Esophagus (tissue), 2 donors: ENCODE data around the gene BCAS4. TPM values are rescaled to one million over a fixed set of nuclear protein-coding genes. Genes with fewer than 3 reads are reported as not detected.

Experiments used
- H3K27ac ChIP-seq, 2 donors: one replicate each; pipeline ENCODE4 v1.5.1; 2013; ENCODE audit warnings: low read depth in 2 of 2, mild to moderate bottlenecking in 2 of 2, inconsistent platforms in 1 of 2, low read length in 1 of 2, moderate library complexity in 1 of 2
- H3K27me3 ChIP-seq, 2 donors: one replicate each; pipeline ENCODE4 v1.6.1; 2013; ENCODE audit warnings: low read length in 2 of 2, control low read depth in 1 of 2, mild to moderate bottlenecking in 1 of 2; ENCODE audit not compliant: insufficient read depth in 2 of 2, control insufficient read depth in 1 of 2
- H3K36me3 ChIP-seq, 2 donors: one replicate each; pipeline ENCODE4 v1.6.1; 2013; ENCODE audit warnings: low read length in 1 of 2; ENCODE audit not compliant: control insufficient read depth in 2 of 2, insufficient read depth in 2 of 2
- H3K4me1 ChIP-seq, 2 donors: one replicate each; pipeline ENCODE4 v1.6.1; 2013; ENCODE audit warnings: low read length in 1 of 2; ENCODE audit not compliant: control insufficient read depth in 2 of 2, insufficient read depth in 2 of 2
- H3K4me3 ChIP-seq, 2 donors: one replicate each; pipeline ENCODE4 v1.5.1; 2013; ENCODE audit warnings: low read length in 2 of 2, mild to moderate bottlenecking in 2 of 2, low read depth in 1 of 2, moderate library complexity in 1 of 2
- H3K9me3 ChIP-seq, 2 donors: one replicate each; pipeline ENCODE4 v1.6.1; 2013; ENCODE audit warnings: mild to moderate bottlenecking in 2 of 2, low read depth in 1 of 2, low read length in 1 of 2, moderate library complexity in 1 of 2; ENCODE audit not compliant: control insufficient read depth in 2 of 2, insufficient read depth in 1 of 2
- WGBS, 2 donors: extraction: QIAGEN DNeasy Blood & Tissue Kit; methylation state at CpG; one replicate each; pipeline ENCODE4 v1.1.7; 2013; 5-methylcytosine and 5-hydroxymethylcytosine counted together
- polyA plus RNA-seq, 2 donors: library from polyadenylated mRNA; stranded (reverse); fragments of 200-250 nt; gene quantifications; one replicate each; pipeline ENCODE4 v1.2.3, GENCODE V29; 2013
- donor health status: healthy with polysubstance abuse.
- donor health status: Bipolar disorder and iron deficiency.

BCAS4 gene
- polyA plus RNA-seq, 2 donors: 1.2 to 1.5 TPM

GRCh38 chr20:50858525-50858924 is 63.7 kb downstream of the BCAS4 start:
- WGBS, 2 donors: 94 to 97% methylated on average over 5 of the region's 5 CpGs
- H3K36me3 ChIP-seq: no peaks in the 10 kb centered on the region
- H3K4me1 ChIP-seq: peaks cover 0 to 7% of the 10 kb centered on the region in 2 donors
- no peak overlapping the region for H3K4me3 ChIP-seq
- H3K27ac ChIP-seq: no peak overlapping the region
- no peaks in the 10 kb centered on the region for H3K27me3 ChIP-seq
- no peaks in the 10 kb centered on the region for H3K9me3 ChIP-seq

- Histone ChIP-seq H3K27me3 (no peaks in the 10 kb centered on the region), H3K4me3 (no peak overlapping the region), H3K4me1 (peaks cover 0 to 7% of the 10 kb centered on the region in 2 donors), H3K27ac (no peak overlapping the region), H3K36me3 (no peaks in the 10 kb centered on the region), H3K9me3 (no peaks in the 10 kb centered on the region)
- 89 to 95% methylated on average over 10 of the region's 10 CpGs for WGBS, 2 donors
Observed at GRCh38 chr20:50859161-50859560, 64.3 kb downstream of the BCAS4 start.

DNA sequence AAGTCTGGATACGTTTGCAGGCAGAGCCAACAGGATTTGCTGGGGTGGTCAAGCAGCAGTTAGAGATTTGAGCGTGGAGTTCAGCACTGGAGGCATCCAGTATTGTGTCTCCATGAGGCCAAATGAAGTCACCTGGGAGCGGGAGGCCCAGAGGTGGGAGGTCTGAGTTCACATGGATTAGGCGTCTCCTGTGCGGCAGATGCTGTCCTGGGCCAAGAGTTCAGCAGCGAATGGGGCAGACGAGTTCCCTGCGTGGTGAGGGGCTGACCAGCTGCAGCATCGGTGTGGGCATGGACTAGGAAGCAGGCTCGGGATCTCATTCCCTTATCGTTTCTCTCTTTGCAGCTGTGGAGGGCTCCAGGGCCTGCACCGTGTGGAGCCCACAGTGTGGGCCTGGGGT is 66.2 kb downstream of the BCAS4 start:
- H3K4me3 ChIP-seq: no peak overlapping the region
- 85 to 88% methylated on average over 12 of the region's 12 CpGs for WGBS, 2 donors

DNA sequence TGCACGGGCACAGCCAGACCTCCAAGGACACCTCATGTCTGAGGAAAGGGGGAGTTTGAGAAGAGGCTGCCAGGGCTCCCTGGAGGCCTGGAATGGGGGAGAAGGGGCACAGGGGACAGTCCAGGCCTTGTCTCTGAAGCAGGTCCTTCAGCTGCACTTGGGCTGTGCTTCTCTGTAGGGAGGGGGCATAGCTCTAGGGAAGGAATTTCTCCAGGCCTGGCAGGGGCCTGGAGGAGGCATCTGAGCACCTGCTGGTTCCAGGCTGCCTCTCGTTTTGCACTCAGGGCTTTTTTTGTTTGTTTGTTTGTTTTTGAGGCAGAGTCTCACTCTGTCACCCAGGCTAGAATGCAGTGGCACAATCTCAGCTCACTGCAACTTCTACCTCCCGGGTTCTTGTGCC is 67.7 kb downstream of the BCAS4 start:
- Histone ChIP-seq H3K4me1 (peaks cover 0 to 8% of the 10 kb centered on the region in 2 donors), H3K27ac (no peak overlapping the region), H3K27me3 (no peaks in the 10 kb centered on the region), H3K36me3 (no peaks in the 10 kb centered on the region), H3K4me3 (no peak overlapping the region), H3K9me3 (no peaks in the 10 kb centered on the region)
- WGBS, 2 donors: 54 to 65% methylated on average over 3 of the region's 3 CpGs

More for the DNA sequence above, 66.2 kb downstream of the BCAS4 start:
- no peaks in the 10 kb centered on the region for H3K9me3 ChIP-seq
- no peak overlapping the region for H3K27ac ChIP-seq
- peaks cover 0 to 9% of the 10 kb centered on the region in 2 donors for H3K4me1 ChIP-seq
- no peaks in the 10 kb centered on the region for H3K27me3 ChIP-seq
- H3K36me3 ChIP-seq: no peaks in the 10 kb centered on the region

DNA sequence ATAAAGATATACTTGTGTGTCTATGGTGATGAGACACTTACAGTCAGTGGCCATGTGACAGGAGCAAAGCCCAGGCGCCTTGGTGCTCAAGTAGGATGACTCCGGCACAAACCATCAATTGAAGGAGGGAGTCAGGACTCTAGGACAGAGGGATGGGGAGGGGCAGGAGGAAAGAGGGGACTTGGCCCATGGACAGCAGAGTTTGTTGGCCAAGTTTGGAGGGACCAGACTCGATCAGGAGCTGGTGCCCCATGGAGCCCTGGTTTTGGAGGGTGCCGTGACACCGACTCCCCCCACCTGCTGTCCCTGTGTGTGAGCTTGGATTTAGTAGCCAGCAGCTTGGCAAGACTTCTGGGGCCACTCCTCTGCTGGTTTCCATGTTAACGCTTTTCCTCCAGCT is 70.3 kb downstream of the BCAS4 start:
- no peaks in the 10 kb centered on the region for H3K36me3 ChIP-seq
- H3K27ac ChIP-seq: no peak overlapping the region
- H3K4me1 ChIP-seq: peaks cover 0 to 13% of the 10 kb centered on the region in 2 donors
- H3K4me3 ChIP-seq: no peak overlapping the region
- no peaks in the 10 kb centered on the region for H3K9me3 ChIP-seq
- no peaks in the 10 kb centered on the region for H3K27me3 ChIP-seq
- WGBS, 2 donors: 88 to 93% methylated on average over 6 of the region's 6 CpGs

- peaks cover 0 to 13% of the 10 kb centered on the region in 2 donors for H3K4me1 ChIP-seq
Observed at GRCh38 chr20:50865591-50865990, 70.7 kb downstream of the BCAS4 start.

DNA sequence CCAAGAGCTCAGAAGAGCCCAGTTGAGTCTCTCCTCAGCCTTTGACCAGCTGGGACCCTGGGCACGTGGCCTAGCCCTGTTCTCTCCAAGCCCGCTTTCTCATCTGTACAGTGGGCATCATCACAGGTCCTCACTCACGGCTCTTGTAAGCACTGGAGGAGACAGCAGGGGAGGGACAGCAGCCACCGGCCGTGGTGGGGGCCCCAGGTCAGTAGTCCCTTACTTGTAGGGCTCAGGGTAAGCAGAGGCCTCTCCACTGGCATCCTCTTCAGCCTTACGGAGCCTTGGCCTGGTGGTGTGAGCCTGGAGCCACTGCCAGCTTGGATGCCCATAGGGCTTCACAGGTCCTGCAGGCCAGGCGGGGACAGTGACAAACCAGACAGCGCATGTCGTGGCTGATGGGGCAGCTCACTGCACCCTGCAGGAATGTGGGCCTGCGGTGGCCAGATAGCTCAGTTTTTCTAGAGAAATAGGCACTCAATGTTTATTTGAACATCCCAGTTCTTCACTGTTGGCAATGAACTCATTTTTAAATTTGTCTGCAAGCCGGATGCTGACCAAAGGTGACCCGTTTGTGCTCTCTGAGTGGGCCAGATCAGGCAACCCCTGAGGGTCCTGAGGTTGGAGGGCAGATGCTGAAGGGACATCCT is 71.3 kb downstream of the BCAS4 start:
- no peak overlapping the region for H3K27ac ChIP-seq
- peaks cover 0 to 13% of the 10 kb centered on the region in 2 donors for H3K4me1 ChIP-seq
- H3K4me3 ChIP-seq: no peak overlapping the region
- no peaks in the 10 kb centered on the region for H3K36me3 ChIP-seq
- H3K9me3 ChIP-seq: no peaks in the 10 kb centered on the region
- 83% methylated on average over 12 of the region's 12 CpGs for WGBS, 2 donors
- H3K27me3 ChIP-seq: no peaks in the 10 kb centered on the region

More at GRCh38 chr20:50865591-50865990, 70.7 kb downstream of the BCAS4 start:
- no peaks in the 10 kb centered on the region for H3K9me3 ChIP-seq
- no peak overlapping the region for H3K27ac ChIP-seq
- no peak overlapping the region for H3K4me3 ChIP-seq
- H3K36me3 ChIP-seq: no peaks in the 10 kb centered on the region
- WGBS, 2 donors: 47 to 68% methylated on average over 7 of the region's 7 CpGs
- H3K27me3 ChIP-seq: no peaks in the 10 kb centered on the region

GRCh38 chr20:50866831-50867230 is 72.0 kb downstream of the BCAS4 start:
- no peak overlapping the region for H3K27ac ChIP-seq
- no peaks in the 10 kb centered on the region for H3K9me3 ChIP-seq
- peaks cover 0 to 13% of the 10 kb centered on the region in 2 donors for H3K4me1 ChIP-seq
- WGBS, 2 donors: 90 to 92% methylated on average over 9 of the region's 9 CpGs
- H3K27me3 ChIP-seq: no peaks in the 10 kb centered on the region
- H3K4me3 ChIP-seq: no peak overlapping the region
- no peaks in the 10 kb centered on the region for H3K36me3 ChIP-seq

GRCh38 chr20:50867805-50868204 is 72.9 kb downstream of the BCAS4 start:
- H3K27me3 ChIP-seq: no peaks in the 10 kb centered on the region
- no peak overlapping the region for H3K27ac ChIP-seq
- H3K4me1 ChIP-seq: peaks cover 0 to 13% of the 10 kb centered on the region in 2 donors
- 90 to 91% methylated on average over 6 of the region's 6 CpGs for WGBS, 2 donors
- no peak overlapping the region for H3K4me3 ChIP-seq
- no peaks in the 10 kb centered on the region for H3K36me3 ChIP-seq
- H3K9me3 ChIP-seq: no peaks in the 10 kb centered on the region
